Stimulated activated CD8-positive, alpha-beta memory T cell treated with anti-CD3 and anti-CD28 coated beads, Interleukin-4, amount 100 ng/mL, for 48 hours (primary cell): ENCODE results near the gene PRKACA.

Experiments used
- DNase-seq: peaks from one replicate; pipeline ENCODE4 v3.0.0-alpha.2; 2020

PRKACA gene

GRCh38 chr19:14091813-14092462, 25.6 kb downstream of the PRKACA start:
- DNase-seq: peak; percentile 67

GRCh38 chr19:14091081-14091812, 26.3 kb downstream of the PRKACA start:
- DNase-seq: peak; percentile 80

GRCh38 chr19:14090509-14091080, 27.0 kb downstream of the PRKACA start, which contains the start of gene SAMD1:
Gene SAMD1 (minus strand): TSS chr19:14090751.
- DNase-seq: peak; percentile 84

- peak; percentile 64 for DNase-seq
Observed at GRCh38 chr19:14089662-14090508, 27.7 kb downstream of the PRKACA start.

- no peak for DNase-seq
Observed at GRCh38 chr19:14089412-14089661, 28.2 kb downstream of the PRKACA start.

- no peak for DNase-seq
Observed at GRCh38 chr19:14088634-14089411, 28.7 kb downstream of the PRKACA start.

GRCh38 chr19:14086098-14086497, 31.5 kb downstream of the PRKACA start:
- no peak for DNase-seq

GRCh38 chr19:14085309-14085995, 32.1 kb downstream of the PRKACA start, which contains the start of gene C19orf67:
Gene C19orf67 (minus strand): TSS chr19:14085783. CDS start chr19:14085627, 156 bp downstream.
- no peak for DNase-seq

- no peak for DNase-seq
Observed at GRCh38 chr19:14082675-14082960, 34.9 kb downstream of the PRKACA start.

GRCh38 chr19:14081797-14082674, 35.5 kb downstream of the PRKACA start:
- peak; percentile 55 for DNase-seq

- DNase-seq: peak; percentile 100
Observed at GRCh38 chr19:14080887-14081796, 36.4 kb downstream of the PRKACA start.

- DNase-seq: no peak
Observed at GRCh38 chr19:14078411-14078810, 39.2 kb downstream of the PRKACA start.

- peak; percentile 66 for DNase-seq
Observed at GRCh38 chr19:14073925-14074838, 43.4 kb downstream of the PRKACA start.

- DNase-seq: peak; percentile 80
Observed at GRCh38 chr19:14073261-14073924, 44.2 kb downstream of the PRKACA start.

- peak; percentile 71 for DNase-seq
Observed at GRCh38 chr19:14072535-14073260, 44.9 kb downstream of the PRKACA start, which contains the start of gene MISP3. Gene MISP3 (plus strand): TSS chr19:14072786. CDS start chr19:14073310, 524 bp downstream.

GRCh38 chr19:14070268-14071050, 47.1 kb downstream of the PRKACA start:
- no peak for DNase-seq
